ENCODE data around the gene SNAPC3. TPM values are rescaled to one million over a fixed set of nuclear protein-coding genes. Genes with fewer than 3 reads are reported as not detected.
"Not testable (repeated sequence)": the region's sequence is repeated elsewhere in the genome, so short reads cannot be mapped to it uniquely, and the experiment has no call there.

Gene SNAPC3
- total RNA-seq, 1 donor from 2014 or later = 36.7 TPM

- intact Hi-C loops (cut with micrococcal nuclease) = loop anchor here (1.0 to 10.0 kb wide), 10 partner anchors 67 to 1100 kb away; no protein-coding TSS in a partner anchor
Measured at GRCh38 chr9:15421990-15422371, 695 bp upstream of the SNAPC3 start.

- intact Hi-C loops (cut with micrococcal nuclease) = loop anchor here (5.0 to 10.0 kb wide), 2 partner anchors 429 to 1101 kb away; no protein-coding TSS in a partner anchor
Measured at GRCh38 chr9:15423231-15423985, 732 bp downstream of the SNAPC3 start.

GRCh38 chr9:15426019-15426418 is 3.3 kb downstream of the SNAPC3 start:
- intact Hi-C loops (cut with micrococcal nuclease) = loop anchor here (10.0 kb wide), 1 partner anchor 431 kb away; no protein-coding TSS in a partner anchor

GRCh38 chr9:15427702-15428101 is 5.0 kb downstream of the SNAPC3 start:
- intact Hi-C loops (cut with micrococcal nuclease) = loop anchor here (10.0 kb wide), 1 partner anchor 433 kb away; no protein-coding TSS in a partner anchor

GRCh38 chr9:15430920-15431844 is 8.5 kb downstream of the SNAPC3 start:
- intact Hi-C loops (cut with micrococcal nuclease) = loop anchor here (5.0 kb wide), 1 partner anchor 41 kb away; no protein-coding TSS in a partner anchor

- intact Hi-C loops (cut with micrococcal nuclease) = loop anchor here (5.0 kb wide), 1 partner anchor 39 kb away; no protein-coding TSS in a partner anchor
Measured at GRCh38 chr9:15433191-15433590, 10.5 kb downstream of the SNAPC3 start.

GRCh38 chr9:15433661-15434060 is 11.0 kb downstream of the SNAPC3 start:
- intact Hi-C loops (cut with micrococcal nuclease) = loop anchor here (5.0 kb wide), 1 partner anchor 39 kb away; no protein-coding TSS in a partner anchor

- intact Hi-C loops (cut with micrococcal nuclease) = no loop called here
Measured at GRCh38 chr9:15438891-15439290, 16.2 kb downstream of the SNAPC3 start.

GRCh38 chr9:15441841-15442240 is 19.2 kb downstream of the SNAPC3 start:
- intact Hi-C loops (cut with micrococcal nuclease) = not testable (repeated sequence)

GRCh38 chr9:15442264-15442663 is 19.6 kb downstream of the SNAPC3 start:
- intact Hi-C loops (cut with micrococcal nuclease) = not testable (repeated sequence)

- intact Hi-C loops (cut with micrococcal nuclease) = no loop called here
Measured at GRCh38 chr9:15444141-15444540, 21.5 kb downstream of the SNAPC3 start.

- intact Hi-C loops (cut with micrococcal nuclease) = no loop called here
Measured at GRCh38 chr9:15453956-15454355, 31.3 kb downstream of the SNAPC3 start.

GRCh38 chr9:15461056-15461455 is 38.4 kb downstream of the SNAPC3 start:
- intact Hi-C loops (cut with micrococcal nuclease) = no loop called here

GRCh38 chr9:15461601-15462000 is 38.9 kb downstream of the SNAPC3 start:
- intact Hi-C loops (cut with micrococcal nuclease) = no loop called here

GRCh38 chr9:15468145-15468544 is 45.5 kb downstream of the SNAPC3 start:
- intact Hi-C loops (cut with micrococcal nuclease) = no loop called here

GRCh38 chr9:15469406-15469805 is 46.7 kb downstream of the SNAPC3 start:
- intact Hi-C loops (cut with micrococcal nuclease) = no loop called here

- intact Hi-C loops (cut with micrococcal nuclease) = loop anchor here (5.0 kb wide), 2 partner anchors 38 to 137 kb away; no protein-coding TSS in a partner anchor
Measured at GRCh38 chr9:15469862-15470261, 47.2 kb downstream of the SNAPC3 start.

- intact Hi-C loops (cut with micrococcal nuclease) = no loop called here
Measured at GRCh38 chr9:15475923-15476536, 53.4 kb downstream of the SNAPC3 start.

GRCh38 chr9:15480028-15480427 is 57.4 kb downstream of the SNAPC3 start:
- intact Hi-C loops (cut with micrococcal nuclease) = no loop called here

GRCh38 chr9:15482146-15482545 is 59.5 kb downstream of the SNAPC3 start:
- intact Hi-C loops (cut with micrococcal nuclease) = no loop called here

GRCh38 chr9:15484802-15485201 is 62.1 kb downstream of the SNAPC3 start:
- intact Hi-C loops (cut with micrococcal nuclease) = loop anchor here (1.0 to 5.0 kb wide), 2 partner anchors 131 to 208 kb away; no protein-coding TSS in a partner anchor
